SK-N-SH (cell line): Measurements from ENCODE around the gene MAST2. TPM values are rescaled to one million over a fixed set of nuclear protein-coding genes. Genes with fewer than 3 reads are reported as not detected.

ENCODE experiments used
- CTCF ChIA-PET: fragments of 300-600, 350-600 bp; formaldehyde crosslinking; extraction: SDS; loops from one replicate; lab custom pipeline; 2021; lab: Yijun Ruan, JAX
- POLR2A ChIA-PET: fragments of 350-600 bp; sonication (Branson Sonifier 250); formaldehyde crosslinking; extraction: SDS; loops from one replicate; lab custom pipeline; 2020; ENCODE audit warnings: antibody characterized with exemption, inconsistent platforms; lab: Yijun Ruan, JAX
- DNase-seq: peaks from one replicate; pipeline ENCODE4 v3.0.0; 2012
- H2AFZ ChIP-seq: fragments of 200-600 bp; sonication (generic); 2 replicates; pipeline ENCODE4 v1.8.1; 2016; ENCODE audit warnings: antibody characterized with exemption, mild to moderate bottlenecking, low read depth
- H3F3A ChIP-seq: fragments of 200-600 bp; sonication (generic); replicated peaks from 2 replicates; pipeline ENCODE3; 2016; ENCODE audit warnings: antibody characterized with exemption, mild to moderate bottlenecking; ENCODE audit not compliant: insufficient read depth
- H3K27ac ChIP-seq, 2 experiments: fragments of 200-500 bp in 1 of 2; fragments of 200-600 bp in 1 of 2; sonication (Bioruptor generic) in 1 of 2; sonication (generic), shearing (Covaris generic) in 1 of 2; 2 replicates each; pipeline versions ENCODE4 v1.5.1 to v1.6.1; 2014 to 2016; ENCODE audit warnings: low read depth in 2 of 2, inconsistent platforms in 1 of 2, low read length in 1 of 2, mild to moderate bottlenecking in 1 of 2, mixed read lengths in 1 of 2
- H3K27me3 ChIP-seq: fragments of 200-600 bp; sonication (generic), shearing (Covaris generic); 2 replicates; pipeline ENCODE4 v1.6.1; 2016; ENCODE audit warnings: mixed run types; ENCODE audit not compliant: insufficient read depth
- H3K36me3 ChIP-seq, 2 experiments: fragments of 200-500 bp in 1 of 2; fragments of 200-600 bp in 1 of 2; sonication (Bioruptor generic) in 1 of 2; sonication (generic) in 1 of 2; replicated peaks in 1 of 2; 2 replicates each; pipeline versions ENCODE3 to v1.5.1; 2014 to 2016; ENCODE audit warnings: low read length in 1 of 2, mild to moderate bottlenecking in 1 of 2; ENCODE audit not compliant: insufficient read depth in 2 of 2, control insufficient read depth in 1 of 2
- H3K4me1 ChIP-seq, 2 experiments: fragments of 200-500 bp in 1 of 2; fragments of 200-600 bp in 1 of 2; sonication (Bioruptor generic) in 1 of 2; sonication (generic), shearing (Covaris generic) in 1 of 2; 2 replicates each; pipeline versions ENCODE4 v1.5.1 to v1.6.1; 2014 to 2016; ENCODE audit warnings: low read depth in 1 of 2, low read length in 1 of 2, mixed run types in 1 of 2; ENCODE audit not compliant: insufficient read depth in 2 of 2, control insufficient read depth in 1 of 2
- H3K4me2 ChIP-seq: fragments of 200-600 bp; sonication (generic), shearing (Covaris generic); 2 replicates; pipeline ENCODE4 v1.6.1; 2017; ENCODE audit warnings: mixed run types
- H3K4me3 ChIP-seq, 2 experiments: fragments of 200-500 bp in 1 of 2; fragments of 200-600 bp in 1 of 2; sonication (Bioruptor generic) in 1 of 2; sonication (generic), shearing (Covaris generic) in 1 of 2; 2 replicates each; pipeline versions ENCODE4 v1.5.1 to v1.8.1; 2014 to 2016; ENCODE audit warnings: low read depth in 2 of 2, inconsistent platforms in 1 of 2, low read length in 1 of 2, mild to moderate bottlenecking in 1 of 2, mixed read lengths in 1 of 2, moderate library complexity in 1 of 2
- H3K79me2 ChIP-seq: fragments of 200-600 bp; sonication (generic); 2 replicates; pipeline ENCODE4 v1.8.1; 2017; ENCODE audit warnings: mild to moderate bottlenecking; ENCODE audit not compliant: insufficient read depth
- H3K9ac ChIP-seq: fragments of 200-600 bp; sonication (generic); 2 replicates; pipeline ENCODE4 v1.6.1; 2017; ENCODE audit warnings: mixed run types
- H3K9me2 ChIP-seq: fragments of 200-600 bp; sonication (generic); 2 replicates; pipeline ENCODE4 v1.6.1; 2017; ENCODE audit warnings: mixed run types
- H3K9me3 ChIP-seq: fragments of 200-600 bp; sonication (generic); 2 replicates; pipeline ENCODE4 v1.6.1; 2017; ENCODE audit warnings: mixed run types, mild to moderate bottlenecking, moderate library complexity
- H4K20me1 ChIP-seq: fragments of 200-600 bp; sonication (generic); 2 replicates; pipeline ENCODE4 v1.6.1; 2017; ENCODE audit warnings: mild to moderate bottlenecking, mixed run types; ENCODE audit not compliant: insufficient read depth
- ELF1 ChIP-seq: IDR thresholded peaks from 2 replicates; pipeline ENCODE4 v1.4.0; 2012
- EP300 ChIP-seq, 2 experiments: IDR thresholded peaks; 2 replicates each; pipeline versions ENCODE4 v1.4.0 to v1.6.1; 2012; ENCODE audit warnings: borderline replicate concordance in 1 of 2, low read depth in 1 of 2, low read length in 1 of 2
- EZH2phosphoT487 ChIP-seq: fragments of 200-600 bp; sonication (generic); IDR thresholded peaks from 2 replicates; pipeline ENCODE4 v1.6.1; 2017; ENCODE audit warnings: low read depth, mixed run types, mild to moderate bottlenecking, antibody characterized with exemption, moderate library complexity, borderline replicate concordance
- FOSL2 ChIP-seq: IDR thresholded peaks from 2 replicates; pipeline ENCODE4 v1.4.0; 2012; ENCODE audit warnings: low read depth, mild to moderate bottlenecking, moderate library complexity, borderline replicate concordance
- FOXJ3 ChIP-seq: sonication (generic); formaldehyde crosslinking; IDR thresholded peaks from 2 replicates; pipeline ENCODE4 v1.5.1; 2020; ENCODE audit warnings: mild to moderate bottlenecking, missing genetic modification reagents
- GABPA ChIP-seq: IDR thresholded peaks from 2 replicates; pipeline ENCODE4 v1.4.0; 2012; ENCODE audit warnings: low read depth, mild to moderate bottlenecking
- MEF2A ChIP-seq: IDR thresholded peaks from 2 replicates; pipeline ENCODE4 v1.4.0; 2012; ENCODE audit warnings: low read depth, borderline replicate concordance
- PBX3 ChIP-seq: IDR thresholded peaks from 2 replicates; pipeline ENCODE4; 2012
- RCOR1 ChIP-seq: fragments of 150-350 bp; IDR thresholded peaks from 2 replicates; pipeline ENCODE4 v1.6.1; 2017; ENCODE audit warnings: antibody characterized with exemption, low read length
- REST ChIP-seq: IDR thresholded peaks from 2 replicates; pipeline ENCODE4 v1.6.1; 2012; ENCODE audit warnings: mild to moderate bottlenecking, low read depth, low read length, moderate library complexity
- TCF12 ChIP-seq: IDR thresholded peaks from 2 replicates; pipeline ENCODE4 v1.4.0; 2012
- whole genome bisulfite sequencing: methylation state at CpG from one replicate; pipeline ENCODE4 v1.1.6; 2017; ENCODE audit warnings: low lambda C conversion rate; 5-methylcytosine and 5-hydroxymethylcytosine counted together
- polyA plus RNA-seq, 3 experiments: library from polyadenylated mRNA; depleted of rRNA; stranded (reverse); fragments of >200 nt; gene quantifications; 2 replicates each; pipeline ENCODE4 v1.2.3, GENCODE V29; 2012
- TF ChIP-seq, protein P1 (sequence below): fragments of 150-350 bp; IDR thresholded peaks from 2 replicates; pipeline ENCODE4 v1.6.1; 2017; ENCODE audit warnings: antibody characterized with exemption, low read length, low read depth, borderline replicate concordance
- TF ChIP-seq, protein P2 (sequence below): fragments of 150-350 bp; IDR thresholded peaks from 2 replicates; pipeline ENCODE4 v1.6.1; 2016; ENCODE audit warnings: mild to moderate bottlenecking, low read depth, low read length
- TF ChIP-seq, protein P3 (sequence below): IDR thresholded peaks from 2 replicates; pipeline ENCODE4 v1.4.0; 2012; ENCODE audit warnings: low read depth, borderline replicate concordance
- TF ChIP-seq, protein P4 (sequence below): fragments of 200-600 bp; sonication (generic); IDR thresholded peaks from 2 replicates; pipeline ENCODE4 v1.6.1; 2017; ENCODE audit warnings: antibody characterized with exemption, mild to moderate bottlenecking, moderate library complexity
- TF ChIP-seq, protein P5 (sequence below): IDR thresholded peaks from 2 replicates; pipeline ENCODE4 v1.4.0; 2012; ENCODE audit warnings: low read depth

MAST2 gene
- polyA plus RNA-seq, 1 of the 3 experiments (the other 2 are of a cell fraction): 53.4 TPM

DNA sequence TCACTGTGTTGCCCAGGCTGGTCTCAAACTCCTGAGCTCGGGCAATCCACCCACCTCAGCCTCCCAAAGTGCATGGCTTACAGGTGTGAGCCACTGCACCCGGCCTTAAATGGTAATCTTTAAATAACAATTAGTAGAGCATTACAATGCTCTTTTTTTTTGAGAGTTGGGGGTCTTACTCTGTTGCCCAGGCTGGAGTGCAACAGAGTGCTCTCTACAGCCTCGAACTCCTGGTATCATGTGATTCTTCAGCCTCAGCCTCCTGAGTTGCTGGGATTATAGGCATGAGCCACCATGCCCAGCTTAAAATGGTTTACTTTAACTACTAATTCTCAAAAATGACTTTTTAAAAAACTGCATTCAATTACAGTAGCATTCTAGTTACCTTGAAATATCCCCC, 276.8 kb downstream of the MAST2 start (continued):
- TF ChIP-seq, protein P1, sequence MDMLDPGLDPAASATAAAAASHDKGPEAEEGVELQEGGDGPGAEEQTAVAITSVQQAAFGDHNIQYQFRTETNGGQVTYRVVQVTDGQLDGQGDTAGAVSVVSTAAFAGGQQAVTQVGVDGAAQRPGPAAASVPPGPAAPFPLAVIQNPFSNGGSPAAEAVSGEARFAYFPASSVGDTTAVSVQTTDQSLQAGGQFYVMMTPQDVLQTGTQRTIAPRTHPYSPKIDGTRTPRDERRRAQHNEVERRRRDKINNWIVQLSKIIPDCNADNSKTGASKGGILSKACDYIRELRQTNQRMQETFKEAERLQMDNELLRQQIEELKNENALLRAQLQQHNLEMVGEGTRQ: no peak
- TF ChIP-seq RCOR1 (no peak), TCF12 (no peak), PBX3 (no peak), EZH2phosphoT487 (no peak), ELF1 (no peak)
- TF ChIP-seq, protein P2, sequence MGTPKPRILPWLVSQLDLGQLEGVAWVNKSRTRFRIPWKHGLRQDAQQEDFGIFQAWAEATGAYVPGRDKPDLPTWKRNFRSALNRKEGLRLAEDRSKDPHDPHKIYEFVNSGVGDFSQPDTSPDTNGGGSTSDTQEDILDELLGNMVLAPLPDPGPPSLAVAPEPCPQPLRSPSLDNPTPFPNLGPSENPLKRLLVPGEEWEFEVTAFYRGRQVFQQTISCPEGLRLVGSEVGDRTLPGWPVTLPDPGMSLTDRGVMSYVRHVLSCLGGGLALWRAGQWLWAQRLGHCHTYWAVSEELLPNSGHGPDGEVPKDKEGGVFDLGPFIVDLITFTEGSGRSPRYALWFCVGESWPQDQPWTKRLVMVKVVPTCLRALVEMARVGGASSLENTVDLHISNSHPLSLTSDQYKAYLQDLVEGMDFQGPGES: no peak
- TF ChIP-seq, protein P3, sequence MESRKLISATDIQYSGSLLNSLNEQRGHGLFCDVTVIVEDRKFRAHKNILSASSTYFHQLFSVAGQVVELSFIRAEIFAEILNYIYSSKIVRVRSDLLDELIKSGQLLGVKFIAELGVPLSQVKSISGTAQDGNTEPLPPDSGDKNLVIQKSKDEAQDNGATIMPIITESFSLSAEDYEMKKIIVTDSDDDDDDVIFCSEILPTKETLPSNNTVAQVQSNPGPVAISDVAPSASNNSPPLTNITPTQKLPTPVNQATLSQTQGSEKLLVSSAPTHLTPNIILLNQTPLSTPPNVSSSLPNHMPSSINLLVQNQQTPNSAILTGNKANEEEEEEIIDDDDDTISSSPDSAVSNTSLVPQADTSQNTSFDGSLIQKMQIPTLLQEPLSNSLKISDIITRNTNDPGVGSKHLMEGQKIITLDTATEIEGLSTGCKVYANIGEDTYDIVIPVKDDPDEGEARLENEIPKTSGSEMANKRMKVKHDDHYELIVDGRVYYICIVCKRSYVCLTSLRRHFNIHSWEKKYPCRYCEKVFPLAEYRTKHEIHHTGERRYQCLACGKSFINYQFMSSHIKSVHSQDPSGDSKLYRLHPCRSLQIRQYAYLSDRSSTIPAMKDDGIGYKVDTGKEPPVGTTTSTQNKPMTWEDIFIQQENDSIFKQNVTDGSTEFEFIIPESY: no peak

GRCh38 chr1:46081206-46081605, 277.8 kb downstream of the MAST2 start:
- ChIA-PET POLR2A (no interaction called here), CTCF (no interaction called here)
- Histone ChIP-seq H3K27me3 (no peaks in the 10 kb centered on the region), H3K27ac (no peak overlapping the region), H3K4me3 (no peak overlapping the region), H3K9ac (no peak overlapping the region), H3K79me2 (peaks cover 23% of the 10 kb centered on the region), H3K9me2 (no peaks in the 10 kb centered on the region), H3K4me2 (no peak overlapping the region), H3K4me1 (peaks cover 0 to 12% of the 10 kb centered on the region in 2 experiments; a peak in 2 of 4 replicates), H4K20me1 (no peaks in the 10 kb centered on the region), H3K36me3 (peaks cover 0 to 12% of the 10 kb centered on the region in 2 experiments), H3F3A (peaks cover 13% of the 10 kb centered on the region), H2AFZ (no peak overlapping the region), H3K9me3 (no peaks in the 10 kb centered on the region)
- no peak for DNase-seq
- 98% methylated on average over 7 of the region's 7 CpGs for WGBS
- TF ChIP-seq FOXJ3: no peak
- TF ChIP-seq, protein P4, sequence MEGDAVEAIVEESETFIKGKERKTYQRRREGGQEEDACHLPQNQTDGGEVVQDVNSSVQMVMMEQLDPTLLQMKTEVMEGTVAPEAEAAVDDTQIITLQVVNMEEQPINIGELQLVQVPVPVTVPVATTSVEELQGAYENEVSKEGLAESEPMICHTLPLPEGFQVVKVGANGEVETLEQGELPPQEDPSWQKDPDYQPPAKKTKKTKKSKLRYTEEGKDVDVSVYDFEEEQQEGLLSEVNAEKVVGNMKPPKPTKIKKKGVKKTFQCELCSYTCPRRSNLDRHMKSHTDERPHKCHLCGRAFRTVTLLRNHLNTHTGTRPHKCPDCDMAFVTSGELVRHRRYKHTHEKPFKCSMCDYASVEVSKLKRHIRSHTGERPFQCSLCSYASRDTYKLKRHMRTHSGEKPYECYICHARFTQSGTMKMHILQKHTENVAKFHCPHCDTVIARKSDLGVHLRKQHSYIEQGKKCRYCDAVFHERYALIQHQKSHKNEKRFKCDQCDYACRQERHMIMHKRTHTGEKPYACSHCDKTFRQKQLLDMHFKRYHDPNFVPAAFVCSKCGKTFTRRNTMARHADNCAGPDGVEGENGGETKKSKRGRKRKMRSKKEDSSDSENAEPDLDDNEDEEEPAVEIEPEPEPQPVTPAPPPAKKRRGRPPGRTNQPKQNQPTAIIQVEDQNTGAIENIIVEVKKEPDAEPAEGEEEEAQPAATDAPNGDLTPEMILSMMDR: no peak
- no peak for TF ChIP-seq FOSL2
- no peak for TF ChIP-seq MEF2A
- TF ChIP-seq, protein P5, sequence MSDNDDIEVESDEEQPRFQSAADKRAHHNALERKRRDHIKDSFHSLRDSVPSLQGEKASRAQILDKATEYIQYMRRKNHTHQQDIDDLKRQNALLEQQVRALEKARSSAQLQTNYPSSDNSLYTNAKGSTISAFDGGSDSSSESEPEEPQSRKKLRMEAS: no peak
- TF ChIP-seq, protein P2: no peak
- TF ChIP-seq, protein P3: no peak
- no peak for TF ChIP-seq EP300 (IDR thresholded peaks at IDR 0.05; ENCODE audit: borderline replicate concordance in 1 of 2, low read depth in 1 of 2, low read length in 1 of 2)
- no peak for TF ChIP-seq REST
- no peak for TF ChIP-seq GABPA
